HepG2 (cell line): ENCODE results near the gene LRRC45. TPM values are rescaled to one million over a fixed set of nuclear protein-coding genes. Genes with fewer than 3 reads are reported as not detected.

Source experiments
- ARHGAP35 ChIP-seq: sonication (generic); formaldehyde crosslinking; IDR thresholded peaks from 2 replicates; pipeline ENCODE4 v1.9.0; 2022; ENCODE audit warnings: mild to moderate bottlenecking, inconsistent platforms, moderate library complexity, missing genetic modification reagents, borderline replicate concordance
- CAMTA2 ChIP-seq: sonication (generic); formaldehyde crosslinking; IDR thresholded peaks from 2 replicates; pipeline ENCODE4 v1.4.0; 2020; ENCODE audit warnings: mild to moderate bottlenecking, missing genetic modification reagents, borderline replicate concordance
- CCAR2 ChIP-seq: fragments of 200-400 bp; formaldehyde crosslinking; optimal IDR thresholded peaks from 2 replicates; pipeline ENCODE3; 2018; ENCODE audit warnings: low read depth, mild to moderate bottlenecking, low read length, moderate library complexity
- EP300 ChIP-seq, 3 experiments: sonication (generic) in 1 of 3; formaldehyde crosslinking in 1 of 3; IDR thresholded peaks; 2 replicates each; pipeline versions ENCODE4 v1.5.1 to v1.6.1; 2011 to 2020; ENCODE audit warnings: low read depth in 2 of 3, low read length in 2 of 3, borderline replicate concordance in 1 of 3, improper control_type of control experiment in 1 of 3, mild to moderate bottlenecking in 1 of 3, missing genetic modification reagents in 1 of 3, moderate library complexity in 1 of 3
- GABPA ChIP-seq, 2 experiments: IDR thresholded peaks; 2 replicates each; pipeline ENCODE4 v1.6.1; 2011 to 2016; ENCODE audit warnings: low read depth in 2 of 2, low read length in 1 of 2, missing biosample characterization in 1 of 2, missing genetic modification characterization in 1 of 2
- GATAD1 ChIP-seq: IDR thresholded peaks from 2 replicates; pipeline ENCODE4 v1.6.1; 2016; ENCODE audit warnings: missing genetic modification reagents, missing compliant biosample characterization
- KLF12 ChIP-seq: sonication (generic); formaldehyde crosslinking; IDR thresholded peaks from 2 replicates; pipeline ENCODE4 v1.4.0; 2020; ENCODE audit warnings: missing genetic modification reagents, borderline replicate concordance
- LCORL ChIP-seq, 2 experiments: fragments of 450-650 bp in 1 of 2; sonication (generic) in 1 of 2; formaldehyde crosslinking in 1 of 2; IDR thresholded peaks; 2 replicates each; pipeline versions ENCODE4 v1.5.0 to v1.6.1; 2017 to 2020; ENCODE audit warnings: antibody characterized with exemption in 1 of 2, missing genetic modification reagents in 1 of 2
- MBD4 ChIP-seq: IDR thresholded peaks from 2 replicates; pipeline ENCODE4 v1.6.1; 2012; ENCODE audit warnings: low read length, inconsistent platforms, borderline replicate concordance
- NR1H2 ChIP-seq: sonication (generic); formaldehyde crosslinking; IDR thresholded peaks from 2 replicates; pipeline ENCODE4 v1.8.1; 2022; ENCODE audit warnings: low read depth, missing genetic modification reagents, borderline replicate concordance
- PHF20 ChIP-seq: sonication (generic); formaldehyde crosslinking; IDR thresholded peaks from 2 replicates; pipeline ENCODE4 v1.5.0; 2020; ENCODE audit warnings: mild to moderate bottlenecking, missing genetic modification reagents
- PHF21A ChIP-seq: sonication (generic); formaldehyde crosslinking; IDR thresholded peaks from 2 replicates; pipeline ENCODE4 v1.5.0; 2020; ENCODE audit warnings: mild to moderate bottlenecking, missing genetic modification reagents
- SSRP1 ChIP-seq: IDR thresholded peaks from 2 replicates; pipeline ENCODE4 v1.6.1; 2016; ENCODE audit warnings: control low read depth
- TCF12 ChIP-seq, 2 experiments: fragments of 450-650 bp in 1 of 2; sonication (generic) in 1 of 2; formaldehyde crosslinking in 1 of 2; IDR thresholded peaks; 2 replicates each; pipeline versions ENCODE4 v1.6.1 to v1.8.0; 2017 to 2022; ENCODE audit warnings: antibody characterized with exemption in 1 of 2, mild to moderate bottlenecking in 1 of 2, missing genetic modification reagents in 1 of 2, moderate library complexity in 1 of 2
- ZKSCAN5 ChIP-seq: sonication (generic); formaldehyde crosslinking; IDR thresholded peaks from 2 replicates; pipeline ENCODE4 v1.5.1; 2020; ENCODE audit warnings: mild to moderate bottlenecking, missing genetic modification reagents
- ZNF224 ChIP-seq: sonication (generic); formaldehyde crosslinking; IDR thresholded peaks from 2 replicates; pipeline ENCODE4 v1.5.0; 2020; ENCODE audit warnings: mild to moderate bottlenecking, missing genetic modification reagents
- ZNF230 ChIP-seq: sonication (generic); formaldehyde crosslinking; IDR thresholded peaks from 2 replicates; pipeline ENCODE4 v1.4.0; 2020; ENCODE audit warnings: mild to moderate bottlenecking, missing genetic modification reagents
- ZNF251 ChIP-seq: sonication (generic); formaldehyde crosslinking; IDR thresholded peaks from 2 replicates; pipeline ENCODE4 v1.9.0; 2021; ENCODE audit warnings: mild to moderate bottlenecking, missing genetic modification reagents
- ZNF333 ChIP-seq: sonication (generic); formaldehyde crosslinking; IDR thresholded peaks from 2 replicates; pipeline ENCODE4 v1.4.0; 2020; ENCODE audit warnings: mild to moderate bottlenecking, missing genetic modification reagents, borderline replicate concordance
- ZNF33A ChIP-seq: sonication (generic); formaldehyde crosslinking; IDR thresholded peaks from 2 replicates; pipeline ENCODE4 v1.5.1; 2020; ENCODE audit warnings: missing genetic modification reagents, mild to moderate bottlenecking, moderate library complexity, borderline replicate concordance
- ZNF879 ChIP-seq: sonication (generic); formaldehyde crosslinking; IDR thresholded peaks from 2 replicates; pipeline ENCODE4 v1.8.1; 2023; ENCODE audit warnings: missing genetic modification reagents
- polyA plus RNA-seq, 8 experiments: library from polyadenylated mRNA; depleted of rRNA in 3 of 8; stranded (reverse) in 7 of 8; unstranded in 1 of 8; fragments of >200 nt; fragmentation: Illumina TruSeq in 4 of 8; extraction: Trizol in 4 of 8; gene quantifications; 2 replicates each; pipeline versions ENCODE4 v1.2.1 to v1.2.3, GENCODE V29; 2011 to 2016; ENCODE audit warnings: low read depth in 4 of 8, missing spikeins in 1 of 8, mixed read lengths in 1 of 8; ENCODE audit not compliant: insufficient read depth in 1 of 8
- total RNA-seq, 5 experiments: library from RNA; depleted of rRNA; stranded (reverse); fragments of >200 nt; fragmentation: Illumina TruSeq; extraction: Trizol; gene quantifications; 2 replicates each; pipeline ENCODE4 v1.2.3, GENCODE V29; 2016; ENCODE audit warnings: low read depth in 1 of 5
- TF ChIP-seq, protein P1 (sequence below): sonication (generic); formaldehyde crosslinking; IDR thresholded peaks from 2 replicates; pipeline ENCODE4 v1.9.0; 2021; ENCODE audit warnings: missing genetic modification reagents, mild to moderate bottlenecking, borderline replicate concordance
- TF ChIP-seq, protein P2 (sequence below): sonication (generic); formaldehyde crosslinking; conservative IDR thresholded peaks from 2 replicates; pipeline ENCODE4 v1.8.1; 2023; ENCODE audit warnings: missing genetic modification reagents
- TF ChIP-seq, protein P3 (sequence below): sonication (generic); formaldehyde crosslinking; IDR thresholded peaks from 2 replicates; pipeline ENCODE4 v1.5.1; 2020; ENCODE audit warnings: missing genetic modification reagents, mild to moderate bottlenecking, borderline replicate concordance

LRRC45 gene
- total and polyA plus RNA-seq, 2 of the 13 experiments (the other 11 are each of a cell fraction or from before 2014, with no cell fraction given) = 11.6 to 48.1 TPM

DNA sequence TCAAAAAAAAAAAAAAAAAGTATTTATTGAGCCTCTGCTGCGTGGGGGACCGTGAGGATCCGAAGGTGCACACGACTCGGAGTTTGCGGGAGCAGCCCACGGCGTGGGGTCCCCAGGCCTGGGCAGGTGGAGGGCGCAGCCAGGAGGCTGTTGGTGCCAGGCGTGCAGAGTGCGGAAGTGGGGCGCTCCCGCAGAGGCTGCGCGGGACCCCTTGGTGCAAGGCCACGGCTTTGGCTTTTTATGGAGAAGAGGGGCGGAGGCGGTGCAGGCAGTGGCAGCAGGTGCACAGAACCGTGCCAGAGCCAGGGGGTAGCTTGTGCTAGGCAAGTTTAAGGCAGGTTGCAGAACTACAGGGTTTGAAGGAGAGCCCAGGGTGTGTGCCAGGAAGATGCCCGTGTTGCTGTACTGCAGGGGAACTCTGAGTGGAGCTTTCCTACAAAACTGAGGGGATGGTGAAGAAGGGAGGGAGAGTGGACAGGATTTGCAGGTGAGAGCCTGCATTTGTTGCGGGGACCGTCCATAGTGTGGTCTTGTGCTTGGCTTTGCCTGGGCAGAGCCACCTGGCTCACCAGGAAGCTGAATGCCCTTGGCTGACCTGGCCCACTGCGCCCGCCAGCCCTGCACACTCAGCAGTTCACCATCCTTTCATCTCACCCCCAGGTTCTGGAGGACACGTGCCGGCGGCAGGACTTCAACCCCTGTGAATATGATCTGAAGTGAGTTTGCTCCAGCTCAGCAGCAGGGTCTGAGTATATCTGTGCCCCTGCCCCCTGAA lies 44.4 kb upstream of the LRRC45 start (continued):
- TF ChIP-seq, protein P1, sequence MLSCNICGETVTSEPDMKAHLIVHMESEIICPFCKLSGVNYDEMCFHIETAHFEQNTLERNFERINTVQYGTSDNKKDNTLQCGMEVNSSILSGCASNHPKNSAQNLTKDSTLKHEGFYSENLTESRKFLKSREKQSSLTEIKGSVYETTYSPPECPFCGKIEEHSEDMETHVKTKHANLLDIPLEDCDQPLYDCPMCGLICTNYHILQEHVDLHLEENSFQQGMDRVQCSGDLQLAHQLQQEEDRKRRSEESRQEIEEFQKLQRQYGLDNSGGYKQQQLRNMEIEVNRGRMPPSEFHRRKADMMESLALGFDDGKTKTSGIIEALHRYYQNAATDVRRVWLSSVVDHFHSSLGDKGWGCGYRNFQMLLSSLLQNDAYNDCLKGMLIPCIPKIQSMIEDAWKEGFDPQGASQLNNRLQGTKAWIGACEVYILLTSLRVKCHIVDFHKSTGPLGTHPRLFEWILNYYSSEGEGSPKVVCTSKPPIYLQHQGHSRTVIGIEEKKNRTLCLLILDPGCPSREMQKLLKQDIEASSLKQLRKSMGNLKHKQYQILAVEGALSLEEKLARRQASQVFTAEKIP (CRISPR knock-in tag) = no peak
- TF ChIP-seq ZNF251 (CRISPR knock-in tag) (no peak), PHF20 (CRISPR knock-in tag) (no peak), ZNF33A (no peak), EP300 (IDR thresholded peaks at IDR 0.05; ENCODE audit: low read depth in 2 of 2, low read length in 2 of 2) (no peak), EP300 (CRISPR knock-in tag; IDR thresholded peaks at IDR 0.05; ENCODE audit: borderline replicate concordance) (no peak), ZNF879 (CRISPR knock-in tag) (no peak), GABPA (IDR thresholded peaks at IDR 0.05; ENCODE audit: low read depth, low read length) (no peak), GABPA (CRISPR knock-in tag; IDR thresholded peaks at IDR 0.05; ENCODE audit: low read depth) (no peak), CCAR2 (no peak), ZNF333 (CRISPR knock-in tag) (0 out of 2 replicates have a peak, but pooled peaks have one; percentile 14), LCORL (IDR thresholded peaks at IDR 0.05) (no peak), LCORL (CRISPR knock-in tag; IDR thresholded peaks at IDR 0.05) (0 out of 2 replicates have a peak, but pooled peaks have one; percentile 32), NR1H2 (CRISPR knock-in tag) (no peak), GATAD1 (CRISPR knock-in tag) (no peak), ZNF230 (CRISPR knock-in tag) (no peak), ZNF224 (CRISPR knock-in tag) (no peak), TCF12 (IDR thresholded peaks at IDR 0.05) (no peak), TCF12 (CRISPR knock-in tag; IDR thresholded peaks at IDR 0.05) (no peak), ARHGAP35 (CRISPR knock-in tag) (no peak), CAMTA2 (CRISPR knock-in tag) (no peak), MBD4 (no peak), PHF21A (CRISPR knock-in tag) (no peak), SSRP1 (CRISPR knock-in tag) (peak; percentile 27; the same call in 1 of the 2 replicates), KLF12 (CRISPR knock-in tag) (no peak), ZKSCAN5 (CRISPR knock-in tag) (no peak)
- TF ChIP-seq, protein P2, sequence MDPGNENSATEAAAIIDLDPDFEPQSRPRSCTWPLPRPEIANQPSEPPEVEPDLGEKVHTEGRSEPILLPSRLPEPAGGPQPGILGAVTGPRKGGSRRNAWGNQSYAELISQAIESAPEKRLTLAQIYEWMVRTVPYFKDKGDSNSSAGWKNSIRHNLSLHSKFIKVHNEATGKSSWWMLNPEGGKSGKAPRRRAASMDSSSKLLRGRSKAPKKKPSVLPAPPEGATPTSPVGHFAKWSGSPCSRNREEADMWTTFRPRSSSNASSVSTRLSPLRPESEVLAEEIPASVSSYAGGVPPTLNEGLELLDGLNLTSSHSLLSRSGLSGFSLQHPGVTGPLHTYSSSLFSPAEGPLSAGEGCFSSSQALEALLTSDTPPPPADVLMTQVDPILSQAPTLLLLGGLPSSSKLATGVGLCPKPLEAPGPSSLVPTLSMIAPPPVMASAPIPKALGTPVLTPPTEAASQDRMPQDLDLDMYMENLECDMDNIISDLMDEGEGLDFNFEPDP (CRISPR knock-in tag) = 0 out of 2 replicates have a peak, but pooled peaks have one; percentile 78
- TF ChIP-seq, protein P3, sequence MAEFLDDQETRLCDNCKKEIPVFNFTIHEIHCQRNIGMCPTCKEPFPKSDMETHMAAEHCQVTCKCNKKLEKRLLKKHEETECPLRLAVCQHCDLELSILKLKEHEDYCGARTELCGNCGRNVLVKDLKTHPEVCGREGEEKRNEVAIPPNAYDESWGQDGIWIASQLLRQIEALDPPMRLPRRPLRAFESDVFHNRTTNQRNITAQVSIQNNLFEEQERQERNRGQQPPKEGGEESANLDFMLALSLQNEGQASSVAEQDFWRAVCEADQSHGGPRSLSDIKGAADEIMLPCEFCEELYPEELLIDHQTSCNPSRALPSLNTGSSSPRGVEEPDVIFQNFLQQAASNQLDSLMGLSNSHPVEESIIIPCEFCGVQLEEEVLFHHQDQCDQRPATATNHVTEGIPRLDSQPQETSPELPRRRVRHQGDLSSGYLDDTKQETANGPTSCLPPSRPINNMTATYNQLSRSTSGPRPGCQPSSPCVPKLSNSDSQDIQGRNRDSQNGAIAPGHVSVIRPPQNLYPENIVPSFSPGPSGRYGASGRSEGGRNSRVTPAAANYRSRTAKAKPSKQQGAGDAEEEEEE = no peak
